ENCODE measurements around the gene PRTN3.

PRTN3 gene

GRCh38 chr19:812747-813218, 28.0 kb upstream of the PRTN3 start:
- H3K79me2 ChIP-seq (ENCODE audit: insufficient read depth, low read length): peaks cover 15% of the 10 kb centered on the region
- H2AFZ ChIP-seq (ENCODE audit: low read length): no peak overlapping the region
- TF ChIP-seq CTCF (conservative IDR thresholded peaks at IDR 0.05; ENCODE audit: low read length) (no peak), EZH2phosphoT487 (IDR thresholded peaks at IDR 0.05; ENCODE audit: borderline replicate concordance) (no peak)
- no peak overlapping the region for H3K9ac ChIP-seq (ENCODE audit: low read depth, low read length, poor library complexity, severe bottlenecking)
- no peaks in the 10 kb centered on the region for H3K27me3 ChIP-seq (ENCODE audit: insufficient read depth, low read length, poor library complexity, severe bottlenecking)
- no peaks in the 10 kb centered on the region for H3K9me2 ChIP-seq (replicated peaks; ENCODE audit: low read depth, low read length)
- no peaks in the 10 kb centered on the region for H3K9me3 ChIP-seq (ENCODE audit: insufficient read depth, low read depth, low read length)
- H3K4me3 ChIP-seq (ENCODE audit: low read length, poor library complexity, severe bottlenecking): no peak overlapping the region
- H3K4me2 ChIP-seq (ENCODE audit: low read depth, low read length, poor library complexity, severe bottlenecking): no peak overlapping the region
- peaks cover 41% of the 10 kb centered on the region for H4K20me1 ChIP-seq (ENCODE audit: insufficient read depth, low read length, poor library complexity, severe bottlenecking)
- peaks cover 18% of the 10 kb centered on the region; the same call in 1 of the 2 replicates for H3F3A ChIP-seq (ENCODE audit: low read depth)
- H3K4me1 ChIP-seq (ENCODE audit: insufficient read depth, low read length, poor library complexity, severe bottlenecking): no peaks in the 10 kb centered on the region
- peaks cover 59% of the 10 kb centered on the region; the same call in 1 of the 2 replicates for H3K36me3 ChIP-seq (ENCODE audit: insufficient read depth, low read length)

DNA sequence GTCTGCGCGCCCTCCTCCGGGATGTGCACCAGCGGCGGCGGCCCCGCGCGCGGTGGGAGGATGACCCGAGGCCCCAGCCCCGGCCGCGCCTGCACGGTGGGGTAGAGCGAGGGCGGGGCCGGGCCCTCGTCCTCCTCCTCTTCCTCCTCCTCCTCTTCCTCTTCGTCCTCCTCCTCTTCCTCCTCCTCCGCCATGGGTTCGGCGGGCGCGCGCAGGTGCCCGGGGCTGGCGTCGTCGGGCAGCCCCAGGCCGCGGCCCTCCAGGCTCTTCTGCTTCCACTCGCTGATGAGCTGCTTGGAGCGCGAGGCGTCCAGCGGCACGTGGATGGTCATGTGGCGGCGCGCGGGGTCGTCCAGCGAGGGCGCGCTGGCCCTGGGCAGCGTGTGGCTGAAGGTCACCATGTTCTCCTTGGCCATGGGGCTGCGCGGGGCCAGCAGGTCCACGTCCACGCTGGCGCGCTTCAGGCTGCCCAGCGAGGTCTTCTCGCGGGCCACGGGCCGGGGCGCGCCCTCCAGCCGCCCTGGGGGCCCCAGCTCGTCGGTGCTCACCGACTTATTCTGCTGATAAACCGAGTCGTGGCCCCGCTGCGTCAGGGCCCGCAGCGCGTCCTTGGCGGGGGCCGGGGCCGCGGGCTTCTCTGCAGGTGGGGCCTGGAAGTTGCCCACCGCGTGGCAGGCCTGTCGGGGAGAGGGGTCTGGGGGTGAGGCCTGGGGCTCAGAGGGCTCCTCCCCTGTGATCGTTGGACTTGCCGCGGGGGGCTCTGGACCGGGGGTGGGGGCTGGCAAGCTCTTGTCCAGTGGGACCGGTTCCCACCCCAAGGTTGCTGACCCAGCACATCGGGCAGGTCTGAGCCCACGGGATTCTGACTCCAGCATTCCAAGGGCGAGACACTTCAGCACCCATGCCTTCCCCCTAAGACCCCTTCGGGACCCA, 27.3 kb upstream of the PRTN3 start:
- no peak overlapping the region for H3K4me3 ChIP-seq (ENCODE audit: low read length, poor library complexity, severe bottlenecking)
- H2AFZ ChIP-seq (ENCODE audit: low read length): no peak overlapping the region
- no peak overlapping the region for H3K9ac ChIP-seq (ENCODE audit: low read depth, low read length, poor library complexity, severe bottlenecking)
- no peaks in the 10 kb centered on the region for H3K27me3 ChIP-seq (ENCODE audit: insufficient read depth, low read length, poor library complexity, severe bottlenecking)
- peaks cover 52% of the 10 kb centered on the region; the same call in 1 of the 2 replicates for H3K36me3 ChIP-seq (ENCODE audit: insufficient read depth, low read length)
- no peaks in the 10 kb centered on the region for H3K9me2 ChIP-seq (replicated peaks; ENCODE audit: low read depth, low read length)
- H3K9me3 ChIP-seq (ENCODE audit: insufficient read depth, low read depth, low read length): no peaks in the 10 kb centered on the region
- H3K4me1 ChIP-seq (ENCODE audit: insufficient read depth, low read length, poor library complexity, severe bottlenecking): no peaks in the 10 kb centered on the region
- no peak for TF ChIP-seq EZH2phosphoT487 (IDR thresholded peaks at IDR 0.05; ENCODE audit: borderline replicate concordance)
- TF ChIP-seq CTCF (conservative IDR thresholded peaks at IDR 0.05; ENCODE audit: low read length): no peak
- no peak overlapping the region for H3K4me2 ChIP-seq (ENCODE audit: low read depth, low read length, poor library complexity, severe bottlenecking)
- peaks cover 18% of the 10 kb centered on the region; the same call in 1 of the 2 replicates for H3F3A ChIP-seq (ENCODE audit: low read depth)
- peaks cover 8% of the 10 kb centered on the region; the same call in 1 of the 2 replicates for H3K79me2 ChIP-seq (ENCODE audit: insufficient read depth, low read length)
- peaks cover 34% of the 10 kb centered on the region for H4K20me1 ChIP-seq (ENCODE audit: insufficient read depth, low read length, poor library complexity, severe bottlenecking)

DNA sequence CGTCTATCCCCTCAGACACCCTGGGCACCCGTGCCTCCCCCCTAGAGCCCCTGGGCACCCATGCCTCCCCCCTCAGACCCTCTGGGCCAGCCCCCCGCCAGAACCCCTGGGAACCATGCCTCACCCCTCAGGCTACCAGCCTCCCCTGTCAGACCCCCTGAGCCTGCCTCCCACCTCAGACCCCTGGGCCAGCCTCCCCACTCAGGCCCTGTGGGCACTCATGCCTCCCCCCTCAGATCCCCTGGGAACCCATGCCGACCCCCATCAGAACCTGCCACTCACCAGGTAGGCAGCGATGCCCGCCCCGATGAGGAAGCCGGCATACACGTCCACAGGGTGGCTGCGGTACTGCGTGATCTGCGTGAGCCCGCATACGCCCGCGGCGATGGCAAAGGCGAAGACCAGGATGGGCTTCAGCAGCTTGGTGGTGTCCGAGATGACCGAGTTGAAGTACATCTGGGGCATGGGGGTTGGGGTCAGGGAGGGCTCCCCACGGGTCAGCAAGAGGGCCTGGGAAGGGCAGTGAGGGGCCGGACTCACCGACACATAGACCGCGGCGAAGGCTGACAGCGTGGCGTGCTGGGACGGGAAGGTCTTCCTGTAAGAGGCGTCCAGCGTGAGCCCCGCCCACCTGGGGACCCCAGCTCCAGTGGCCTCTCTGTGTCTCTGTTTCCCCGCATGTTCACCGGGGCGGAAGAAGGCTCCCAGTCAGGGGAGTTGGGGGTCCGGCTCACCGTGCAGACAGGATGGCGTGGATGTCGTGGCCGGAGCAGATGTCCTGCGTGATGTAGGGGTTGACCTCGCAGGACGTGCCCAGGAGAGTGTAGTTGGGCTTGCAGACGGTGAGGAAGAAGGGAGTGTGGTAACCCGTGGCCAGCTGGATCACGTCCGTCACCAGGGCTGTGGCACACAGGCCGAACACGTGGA, 26.4 kb upstream of the PRTN3 start:
- Histone ChIP-seq H3K4me1 (ENCODE audit: insufficient read depth, low read length, poor library complexity, severe bottlenecking) (no peaks in the 10 kb centered on the region), H3K9me2 (replicated peaks; ENCODE audit: low read depth, low read length) (no peaks in the 10 kb centered on the region), H3F3A (ENCODE audit: low read depth) (peaks cover 18% of the 10 kb centered on the region; the same call in 1 of the 2 replicates), H2AFZ (ENCODE audit: low read length) (no peak overlapping the region), H3K9me3 (ENCODE audit: insufficient read depth, low read depth, low read length) (no peaks in the 10 kb centered on the region), H4K20me1 (ENCODE audit: insufficient read depth, low read length, poor library complexity, severe bottlenecking) (peaks cover 25% of the 10 kb centered on the region), H3K4me2 (ENCODE audit: low read depth, low read length, poor library complexity, severe bottlenecking) (no peak overlapping the region), H3K4me3 (ENCODE audit: low read length, poor library complexity, severe bottlenecking) (no peak overlapping the region), H3K9ac (ENCODE audit: low read depth, low read length, poor library complexity, severe bottlenecking) (no peak overlapping the region), H3K27me3 (ENCODE audit: insufficient read depth, low read length, poor library complexity, severe bottlenecking) (no peaks in the 10 kb centered on the region), H3K79me2 (ENCODE audit: insufficient read depth, low read length) (peaks cover 1% of the 10 kb centered on the region; the same call in 1 of the 2 replicates), H3K36me3 (ENCODE audit: insufficient read depth, low read length) (peaks cover 43% of the 10 kb centered on the region; the same call in 1 of the 2 replicates)
- TF ChIP-seq EZH2phosphoT487 (IDR thresholded peaks at IDR 0.05; ENCODE audit: borderline replicate concordance) (no peak), CTCF (conservative IDR thresholded peaks at IDR 0.05; ENCODE audit: low read length) (no peak)

Data from Loucy (cell line).